Psoas muscle (tissue), 8 donors: ENCODE measurements around the gene TRIM66. TPM values are rescaled to one million over a fixed set of nuclear protein-coding genes. Genes with fewer than 3 reads are reported as not detected.

ENCODE experiments used
- ATAC-seq, 4 donors: fragments of 200-7000 bp; cut with Tn5 transposase; one replicate each; pipeline ENCODE4 v1.9.1; 2020; ENCODE audit warnings: moderate library complexity in 3 of 4, mild to moderate bottlenecking in 2 of 4
- DNase-seq, 2 donors: peaks; one replicate each; pipeline ENCODE4 v3.0.0-alpha.2; 2020
- H3K27ac ChIP-seq: fragments of 200-600 bp; one replicate; pipeline ENCODE4 v1.8.0; 2022
- H3K27me3 ChIP-seq, 3 donors: fragments of 200-600 bp in 1 of 3; one replicate each; pipeline versions ENCODE4 v1.6.1 to v1.8.0; 2013 to 2022; ENCODE audit warnings: low read length in 2 of 3, mild to moderate bottlenecking in 2 of 3, moderate library complexity in 1 of 3; ENCODE audit not compliant: insufficient read depth in 3 of 3
- H3K36me3 ChIP-seq, 2 donors: fragments of 200-600 bp in 1 of 2; one replicate each; pipeline versions ENCODE4 v1.6.1 to v1.8.0; 2013 to 2022; ENCODE audit warnings: low read depth in 1 of 2, mild to moderate bottlenecking in 1 of 2, moderate library complexity in 1 of 2; ENCODE audit not compliant: insufficient read depth in 1 of 2
- H3K4me1 ChIP-seq: fragments of 200-600 bp; one replicate; pipeline ENCODE4 v1.8.0; 2022
- H3K4me3 ChIP-seq: fragments of 200-600 bp; one replicate; pipeline ENCODE4 v1.8.0; 2022; ENCODE audit warnings: mild to moderate bottlenecking
- H3K9me3 ChIP-seq: fragments of 200-600 bp; one replicate; pipeline ENCODE4 v1.8.0; 2022
- CTCF ChIP-seq: fragments of 200-600 bp; IDR thresholded peaks from one replicate; pipeline ENCODE4 v1.8.0; 2022; ENCODE audit warnings: antibody characterized with exemption
- WGBS, 3 donors: extraction: QIAGEN DNeasy Blood & Tissue Kit; methylation state at CpG; one replicate each; pipeline versions ENCODE4 v1.1.6 to v1.1.7; 2013; 5-methylcytosine and 5-hydroxymethylcytosine counted together
- intact Hi-C, 2 donors: fragments of 100-400 bp; cut with DNase I; formaldehyde crosslinking; loops; one replicate each; pipeline versions ENCODE4 v1.11.0 to v1.14.2; 2022
- polyA plus RNA-seq, 3 donors: library from polyadenylated mRNA; stranded (reverse); fragments of 200-250 nt; gene quantifications; one replicate each; pipeline ENCODE4 v1.2.3, GENCODE V29; 2013
- total RNA-seq, 4 donors: library from RNA; stranded (reverse); fragmentation: NEBNext Ultra II Directional in 2 of 4; extraction: Animal tissue kit (Norgen Biotek cat#: 25700) in 2 of 4; gene quantifications; one replicate each; pipeline versions ENCODE4 v1.2.1 to v1.2.4, GENCODE V29; 2021 to 2023
- donor health status: healthy with polysubstance abuse.
- donor health status: DM: no; HTN: no; CAD: no; lungs with moderate emphysema.
- donor health status: Bipolar disorder and iron deficiency.
- donor health status: healthy.
- donor health status: DM: yes; HTN: yes; CAD: no.
- donor health status: DM: no; HTN: no; CAD: no.
- donor health status: DM: no; HTN: no; CAD: no.
- donor health status: DM: yes; HTN: yes; CAD: no.

The TRIM66 gene
- total and polyA plus RNA-seq, 7 donors = 0.46 to 3.9 (median 2.0) TPM

- ATAC-seq (no peak), DNase-seq (no peak)
- Histone ChIP-seq H3K36me3 (peaks cover 4 to 68% of the 10 kb centered on the region in 2 donors), H3K4me1 (peaks cover 7% of the 10 kb centered on the region), H3K9me3 (no peaks in the 10 kb centered on the region), H3K4me3 (no peak overlapping the region), H3K27me3 (no peaks in the 10 kb centered on the region), H3K27ac (no peak overlapping the region)
- WGBS, 3 donors = 81 to 87% (median 82%) methylated on average over 6 of the region's 6 CpGs
- no peak for TF ChIP-seq CTCF
- intact Hi-C loops = loop anchor here in 1 of 2 donors (5.0 kb wide), 1 partner anchor 219 kb away; the partner anchor contains the start of gene AKIP1
These were observed 10.6 kb upstream of the TRIM66 start for GRCh38 chr11:8693010-8693551.

GRCh38 chr11:8692417-8692816, 10.0 kb upstream of the TRIM66 start:
- Histone ChIP-seq H3K4me1 (peaks cover 13% of the 10 kb centered on the region), H3K27ac (no peak overlapping the region), H3K36me3 (peaks cover 4 to 62% of the 10 kb centered on the region in 2 donors), H3K27me3 (no peaks in the 10 kb centered on the region), H3K9me3 (no peaks in the 10 kb centered on the region), H3K4me3 (no peak overlapping the region)
- intact Hi-C loops = loop anchor here in 1 of 2 donors (5.0 kb wide), 1 partner anchor 220 kb away; the partner anchor contains the start of gene AKIP1
- DNase-seq (no peak), ATAC-seq (no peak)
- TF ChIP-seq CTCF = no peak
- WGBS, 3 donors = 52 to 73% (median 65%) methylated on average over 3 of the region's 3 CpGs

- no peak overlapping the region for H3K27ac ChIP-seq
- DNase-seq (no peak), ATAC-seq (no peak)
- peaks cover 20% of the 10 kb centered on the region for H3K4me1 ChIP-seq
- H3K36me3 ChIP-seq = peaks cover 7 to 60% of the 10 kb centered on the region in 2 donors
- 83 to 91% (median 86%) methylated on average over 6 of the region's 6 CpGs for WGBS, 3 donors
- no peaks in the 10 kb centered on the region for H3K9me3 ChIP-seq
- H3K27me3 ChIP-seq = no peaks in the 10 kb centered on the region
- intact Hi-C loops = loop anchor here in 1 of 2 donors (5.0 kb wide), 1 partner anchor 221 kb away; the partner anchor contains the start of gene AKIP1
- H3K4me3 ChIP-seq = no peak overlapping the region
- TF ChIP-seq CTCF = no peak
These were observed 9.1 kb upstream of the TRIM66 start for GRCh38 chr11:8691601-8692000.

- no peaks in the 10 kb centered on the region for H3K27me3 ChIP-seq
- peaks cover 10 to 60% of the 10 kb centered on the region in 2 donors for H3K36me3 ChIP-seq
- intact Hi-C loops = loop anchor here in 1 of 2 donors (5.0 kb wide), 1 partner anchor 222 kb away; the partner anchor contains the start of gene AKIP1
- 77 to 88% (median 82%) methylated on average over 4 of the region's 4 CpGs for WGBS, 3 donors
- H3K9me3 ChIP-seq = no peaks in the 10 kb centered on the region
- DNase-seq = no peak
- TF ChIP-seq CTCF = no peak
- peaks cover 21% of the 10 kb centered on the region for H3K4me1 ChIP-seq
- H3K4me3 ChIP-seq = no peak overlapping the region
- H3K27ac ChIP-seq = no peak overlapping the region
- ATAC-seq = no peak
These were observed 8.2 kb upstream of the TRIM66 start for GRCh38 chr11:8690374-8691342.
